Activated naive CD4-positive, alpha-beta T cell treated with anti-CD3 and anti-CD28 coated beads for 36 hours (primary cell): ENCODE data around the gene SP9. TPM values are rescaled to one million over a fixed set of nuclear protein-coding genes. Genes with fewer than 3 reads are reported as not detected.
"Not testable (repeated sequence)": the region's sequence is repeated elsewhere in the genome, so short reads cannot be mapped to it uniquely, and the experiment has no call there.

Experiments
- CTCF ChIA-PET: fragments of 350-600 bp; sonication (Branson Sonifier 250); formaldehyde crosslinking; loops from one replicate; lab custom pipeline; 2021; ENCODE audit warnings: antibody characterized with exemption; lab: Charles Lee
- DNase-seq: peaks from one replicate; pipeline ENCODE4 v3.0.0-alpha.2; 2020
- H3K27ac Mint-ChIP-seq: one replicate; pipeline ENCODE4 v1.8.0; 2021; ENCODE audit warnings: mild to moderate bottlenecking, mixed read lengths
- H3K27me3 Mint-ChIP-seq: one replicate; pipeline ENCODE4 v1.8.0; 2021; ENCODE audit warnings: low read depth, mixed read lengths
- H3K36me3 Mint-ChIP-seq: one replicate; pipeline ENCODE4 v1.8.0; 2021; ENCODE audit warnings: low read depth, mixed read lengths
- H3K4me1 Mint-ChIP-seq: one replicate; pipeline ENCODE4 v1.8.0; 2021; ENCODE audit warnings: low read depth, mixed read lengths
- H3K4me3 Mint-ChIP-seq: one replicate; pipeline ENCODE4 v1.8.0; 2021; ENCODE audit warnings: mild to moderate bottlenecking, moderate library complexity, mixed read lengths
- H3K9me3 Mint-ChIP-seq: one replicate; pipeline ENCODE4 v1.8.0; 2021; ENCODE audit warnings: mixed read lengths
- intact Hi-C: fragments of 100-400 bp; cut with micrococcal nuclease; formaldehyde crosslinking; loops from one replicate; pipeline ENCODE4 v1.15.1; 2023
- total RNA-seq, 2 experiments: library from RNA; stranded (reverse); gene quantifications; one replicate each; pipeline ENCODE4 v1.2.3, GENCODE V29; 2021

The SP9 gene
- total RNA-seq, 2 experiments from 2014 or later: not detected

DNA sequence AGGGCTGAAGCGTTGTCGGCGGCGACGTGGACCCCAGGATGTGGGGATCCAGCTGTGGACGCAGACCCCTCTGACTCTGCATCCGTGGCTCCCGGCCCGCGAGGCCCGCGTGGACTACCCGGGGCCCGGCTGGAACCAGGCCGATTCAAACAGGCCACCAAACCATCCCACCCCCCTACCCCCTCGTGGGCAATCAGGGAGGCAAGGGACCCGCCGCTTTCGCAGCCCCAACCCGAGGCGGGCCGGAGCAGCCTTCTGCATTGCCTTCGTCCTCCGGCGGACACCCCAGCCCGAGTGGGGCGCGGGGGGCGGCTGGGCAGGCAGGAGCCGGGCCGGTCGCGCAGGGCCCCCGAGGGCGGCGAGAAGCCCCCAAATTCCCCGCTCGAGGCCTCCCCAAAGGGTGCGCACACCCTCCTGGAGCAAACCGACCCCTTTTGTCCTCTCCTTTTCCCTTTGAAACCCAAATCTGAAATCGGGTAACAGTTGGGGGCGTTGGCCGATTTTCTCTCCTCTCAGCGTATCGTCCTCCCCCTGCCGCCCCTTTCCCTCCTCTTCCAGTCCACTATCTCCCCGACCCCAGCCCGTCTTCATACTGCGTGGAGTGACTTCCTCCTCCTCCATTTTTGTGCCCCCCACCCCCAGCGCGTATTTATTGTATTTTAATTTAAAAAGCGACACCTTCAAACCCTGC is 7.4 kb downstream of the SP9 start:
- peaks cover 62% of the 10 kb centered on the region for H3K27me3 Mint-ChIP-seq
- intact Hi-C loops: loop anchor here (1.0 to 10.0 kb wide), 16 partner anchors 11 to 1315 kb away; partner anchors contain the start of gene SP3
- DNase-seq: no peak
- CTCF ChIA-PET: interaction anchor here (0.7 to 2.9 kb wide), 25 partner anchors 8 to 1314 kb away, joined by 3 to 22 read pairs (median 4); no protein-coding TSS in a partner anchor
- no peaks in the 10 kb centered on the region for H3K9me3 Mint-ChIP-seq
- H3K27ac Mint-ChIP-seq: no peak overlapping the region
- H3K4me1 Mint-ChIP-seq: peaks cover 37% of the 10 kb centered on the region
- H3K4me3 Mint-ChIP-seq: peak overlapping the region; percentile 49
- H3K36me3 Mint-ChIP-seq: no peaks in the 10 kb centered on the region

GRCh38 chr2:174342686-174343342 is 8.1 kb downstream of the SP9 start:
- peaks cover 58% of the 10 kb centered on the region for H3K27me3 Mint-ChIP-seq
- DNase-seq: peak; percentile 54
- H3K9me3 Mint-ChIP-seq: no peaks in the 10 kb centered on the region
- H3K36me3 Mint-ChIP-seq: no peaks in the 10 kb centered on the region
- intact Hi-C loops: loop anchor here (5.0 to 10.0 kb wide), 4 partner anchors 204 to 1128 kb away; no protein-coding TSS in a partner anchor
- no peak overlapping the region for H3K27ac Mint-ChIP-seq
- H3K4me3 Mint-ChIP-seq: no peak overlapping the region
- CTCF ChIA-PET: interaction anchor here (1.1 to 1.5 kb wide), 3 partner anchors 11 to 940 kb away, joined by 4 to 5 read pairs (median 4); no protein-coding TSS in a partner anchor
- peaks cover 34% of the 10 kb centered on the region for H3K4me1 Mint-ChIP-seq

- no peak for DNase-seq
- H3K36me3 Mint-ChIP-seq: peaks cover under 1% of the 10 kb centered on the region
- peaks cover 56% of the 10 kb centered on the region for H3K27me3 Mint-ChIP-seq
- intact Hi-C loops: loop anchor here (5.0 to 10.0 kb wide), 4 partner anchors 204 to 1128 kb away; no protein-coding TSS in a partner anchor
- CTCF ChIA-PET: interaction anchor here (1.1 to 1.5 kb wide), 3 partner anchors 12 to 941 kb away, joined by 4 to 5 read pairs (median 4); no protein-coding TSS in a partner anchor
- no peaks in the 10 kb centered on the region for H3K9me3 Mint-ChIP-seq
- H3K4me3 Mint-ChIP-seq: no peak overlapping the region
- H3K4me1 Mint-ChIP-seq: peaks cover 32% of the 10 kb centered on the region
- no peak overlapping the region for H3K27ac Mint-ChIP-seq
Observed at GRCh38 chr2:174343343-174343622, 8.5 kb downstream of the SP9 start.

DNA sequence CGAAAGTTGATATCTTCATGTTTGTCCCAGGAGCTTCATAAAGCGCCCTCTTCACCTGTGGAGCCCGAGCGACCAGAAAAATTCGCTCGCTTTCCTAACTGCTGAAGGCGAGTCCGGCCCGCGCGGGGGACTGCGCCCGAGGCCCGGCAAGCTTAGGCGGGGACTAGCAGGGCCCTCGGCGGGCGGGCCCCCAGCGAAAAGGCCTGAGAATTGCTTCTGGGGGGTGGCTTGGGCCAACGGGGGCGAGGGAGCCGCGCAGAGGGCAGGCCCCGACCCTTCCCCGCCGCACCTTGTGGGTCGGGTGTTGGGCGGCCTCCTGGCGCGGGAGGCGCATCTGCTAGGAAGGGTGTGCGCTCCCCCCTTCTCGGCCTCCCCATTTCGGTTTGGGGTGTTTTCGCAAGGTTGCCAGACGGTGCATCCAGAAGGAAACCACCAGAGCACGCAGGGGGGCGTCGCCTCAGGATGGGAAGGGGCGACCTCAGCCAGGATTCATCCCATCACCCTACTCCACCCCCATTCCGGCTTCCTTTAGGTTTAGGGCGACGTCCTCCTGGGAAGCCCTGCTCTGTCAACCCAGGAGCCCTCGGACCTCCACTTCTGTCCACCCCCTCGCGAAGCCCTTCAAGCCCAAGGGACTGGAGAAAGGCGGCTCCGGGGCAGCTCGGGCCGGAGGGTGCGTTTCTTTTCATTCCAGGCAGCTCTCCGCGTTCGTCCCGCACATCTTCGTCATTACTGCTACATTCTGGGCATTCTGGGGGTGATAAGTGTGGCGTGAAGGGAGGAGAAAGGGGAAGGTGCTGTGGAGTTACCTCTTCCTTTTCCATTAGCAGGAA is 9.1 kb downstream of the SP9 start:
- H3K4me1 Mint-ChIP-seq: peaks cover 32% of the 10 kb centered on the region
- DNase-seq: no peak
- intact Hi-C loops: loop anchor here (5.0 to 10.0 kb wide), 4 partner anchors 203 to 1129 kb away; no protein-coding TSS in a partner anchor
- H3K4me3 Mint-ChIP-seq: no peak overlapping the region
- no peak overlapping the region for H3K27ac Mint-ChIP-seq
- H3K36me3 Mint-ChIP-seq: peaks cover 6% of the 10 kb centered on the region
- peaks cover 54% of the 10 kb centered on the region for H3K27me3 Mint-ChIP-seq
- H3K9me3 Mint-ChIP-seq: no peaks in the 10 kb centered on the region
- CTCF ChIA-PET: interaction anchor here (0.6 to 1.5 kb wide), 16 partner anchors 12 to 943 kb away, joined by 3 to 7 read pairs (median 3); no protein-coding TSS in a partner anchor

GRCh38 chr2:174344716-174345461 is 10.1 kb downstream of the SP9 start:
- CTCF ChIA-PET: interaction anchor here (0.6 to 1.5 kb wide), 14 partner anchors 13 to 944 kb away, joined by 3 to 7 read pairs (median 3); no protein-coding TSS in a partner anchor
- Mint-ChIP-seq H3K4me1 (peaks cover 30% of the 10 kb centered on the region), H3K27me3 (peaks cover 45% of the 10 kb centered on the region), H3K36me3 (peaks cover 9% of the 10 kb centered on the region), H3K9me3 (no peaks in the 10 kb centered on the region), H3K4me3 (no peak overlapping the region), H3K27ac (no peak overlapping the region)
- DNase-seq: no peak
- intact Hi-C loops: loop anchor here (5.0 to 10.0 kb wide), 4 partner anchors 202 to 1130 kb away; no protein-coding TSS in a partner anchor

- Mint-ChIP-seq H3K27me3 (peaks cover 6% of the 10 kb centered on the region), H3K4me3 (no peak overlapping the region), H3K27ac (no peak overlapping the region), H3K36me3 (peaks cover 9% of the 10 kb centered on the region), H3K4me1 (no peaks in the 10 kb centered on the region), H3K9me3 (no peaks in the 10 kb centered on the region)
- no peak for DNase-seq
- CTCF ChIA-PET: interaction anchor here (0.9 kb wide), 1 partner anchor 9 kb away, joined by 3 read pairs; no protein-coding TSS in a partner anchor
- intact Hi-C loops: no loop called here
Observed at GRCh38 chr2:174350018-174350417, 15.3 kb downstream of the SP9 start.

DNA sequence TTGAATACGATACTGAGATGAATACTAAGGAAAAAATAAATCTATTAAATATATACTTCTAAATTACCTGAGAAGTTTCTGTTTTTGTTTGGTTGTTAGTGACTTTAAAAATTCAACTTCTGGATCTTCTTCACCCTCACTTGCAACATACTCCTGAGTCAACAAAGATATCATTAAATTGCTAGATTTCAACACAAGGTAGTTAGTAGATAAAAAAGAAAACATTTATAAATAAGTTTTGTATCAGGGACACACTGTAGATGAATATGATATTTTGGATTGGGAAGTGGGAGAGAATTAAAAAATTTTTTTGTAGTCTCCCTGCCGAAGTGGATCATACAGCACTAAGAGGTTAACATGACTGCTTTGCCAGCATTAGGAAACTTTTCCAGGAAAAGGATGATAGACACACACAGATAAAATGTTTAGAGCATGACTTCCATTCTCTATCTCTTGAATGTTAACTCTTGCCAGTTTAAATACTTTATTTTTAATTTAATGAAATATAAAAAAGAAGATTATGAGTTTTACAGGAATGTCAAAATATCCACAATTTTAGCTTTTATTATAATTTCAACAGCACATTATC is 15.9 kb downstream of the SP9 start:
- CTCF ChIA-PET: interaction anchor here (0.9 kb wide), 1 partner anchor 9 kb away, joined by 3 read pairs; no protein-coding TSS in a partner anchor
- Mint-ChIP-seq H3K27ac (no peak overlapping the region), H3K36me3 (peaks cover 9% of the 10 kb centered on the region), H3K9me3 (no peaks in the 10 kb centered on the region), H3K27me3 (peaks cover 2% of the 10 kb centered on the region), H3K4me1 (no peaks in the 10 kb centered on the region), H3K4me3 (no peak overlapping the region)
- intact Hi-C loops: no loop called here
- no peak for DNase-seq

DNA sequence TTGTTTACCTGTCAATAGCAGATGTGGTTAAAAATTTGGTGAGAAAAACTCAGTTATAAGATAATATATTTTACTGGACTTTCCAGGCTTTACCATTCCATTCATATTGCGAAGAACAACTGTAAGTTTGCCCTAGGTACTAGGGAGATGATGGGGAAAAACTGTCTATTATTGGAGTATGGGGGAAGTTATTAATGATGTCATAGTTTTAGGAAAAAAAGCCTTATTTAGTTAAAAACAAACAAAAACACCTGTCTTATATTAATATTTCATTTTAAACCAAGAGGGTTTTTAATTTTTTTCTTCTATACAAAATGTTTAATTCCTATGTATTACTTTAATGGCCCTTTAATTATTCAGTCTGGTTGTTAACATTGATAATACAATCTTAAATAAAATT is 18.2 kb downstream of the SP9 start:
- intact Hi-C loops: no loop called here
- Mint-ChIP-seq H3K36me3 (peaks cover 9% of the 10 kb centered on the region), H3K27ac (no peak overlapping the region), H3K4me1 (no peaks in the 10 kb centered on the region), H3K9me3 (no peaks in the 10 kb centered on the region), H3K27me3 (no peaks in the 10 kb centered on the region), H3K4me3 (no peak overlapping the region)
- CTCF ChIA-PET: no interaction called here
- no peak for DNase-seq

GRCh38 chr2:174356347-174356746 is 21.6 kb downstream of the SP9 start:
- Mint-ChIP-seq H3K36me3 (peaks cover 12% of the 10 kb centered on the region), H3K4me1 (no peaks in the 10 kb centered on the region), H3K4me3 (no peak overlapping the region), H3K9me3 (no peaks in the 10 kb centered on the region), H3K27me3 (no peaks in the 10 kb centered on the region), H3K27ac (no peak overlapping the region)
- CTCF ChIA-PET: no interaction called here
- intact Hi-C loops: no loop called here
- DNase-seq: no peak

DNA sequence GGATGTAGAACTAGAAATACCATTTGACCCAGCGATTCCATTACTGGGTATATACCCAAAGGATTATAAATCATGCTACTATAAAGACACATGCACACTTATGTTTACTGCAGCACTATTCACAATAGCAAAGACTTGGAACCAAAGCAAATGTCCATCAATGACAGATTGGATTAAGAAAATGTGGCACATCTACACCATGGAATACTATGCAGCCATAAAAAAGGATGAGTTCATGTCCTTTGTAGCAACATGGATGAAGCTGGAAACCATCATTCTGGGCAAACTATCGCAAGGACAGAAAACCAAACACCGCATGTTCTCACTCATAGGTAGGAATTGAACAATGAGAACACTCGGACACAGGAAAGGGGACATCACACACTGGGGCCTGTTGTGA is 24.9 kb downstream of the SP9 start:
- intact Hi-C loops, DNase-seq, H3K27ac Mint-ChIP-seq, H3K4me1 Mint-ChIP-seq, CTCF ChIA-PET, H3K4me3 Mint-ChIP-seq, H3K9me3 Mint-ChIP-seq, H3K27me3 Mint-ChIP-seq: not testable (repeated sequence)
- peaks cover 34% of the 10 kb centered on the region for H3K36me3 Mint-ChIP-seq

DNA sequence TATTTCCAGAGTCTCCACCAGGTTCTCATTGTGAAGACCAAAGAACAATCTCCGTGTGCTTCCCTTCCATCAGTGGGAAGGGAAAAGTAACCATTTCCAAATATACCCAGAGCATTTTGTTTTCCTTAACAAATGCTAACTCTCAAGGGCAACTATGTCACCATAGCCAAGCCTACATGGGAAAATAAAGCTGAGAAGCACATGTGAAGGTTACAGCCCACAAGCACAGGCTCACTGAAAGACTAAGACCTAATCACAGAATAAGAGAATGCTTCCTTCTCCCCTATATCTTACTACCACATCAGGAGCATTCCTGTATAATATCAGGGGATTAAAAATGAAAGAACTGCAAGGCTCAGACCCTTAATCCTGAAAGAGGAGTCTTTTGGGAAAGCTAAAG is 28.2 kb downstream of the SP9 start:
- peaks cover 59% of the 10 kb centered on the region for H3K36me3 Mint-ChIP-seq
- H3K27me3 Mint-ChIP-seq: no peaks in the 10 kb centered on the region
- H3K9me3 Mint-ChIP-seq: peaks cover 15% of the 10 kb centered on the region
- CTCF ChIA-PET: interaction anchor here (1.0 kb wide), 1 partner anchor 16 kb away, joined by 3 read pairs; no protein-coding TSS in a partner anchor
- no peak for DNase-seq
- no peak overlapping the region for H3K27ac Mint-ChIP-seq
- no peaks in the 10 kb centered on the region for H3K4me1 Mint-ChIP-seq
- H3K4me3 Mint-ChIP-seq: no peak overlapping the region
- intact Hi-C loops: no loop called here
